Measurements from ENCODE around the gene CLHC1.
"Not testable (repeated sequence)": the region's sequence is repeated elsewhere in the genome, so short reads cannot be mapped to it uniquely, and the experiment has no call there.

Gene CLHC1

GRCh38 chr2:55232084-55232862, at the start of gene CLHC1, which contains the start of gene RPS27A:
CLHC1 (minus strand) TSS chr2:55232293; CDS start chr2:55222411, 9,882 bp downstream.
RPS27A (plus strand) TSS chr2:55232688; CDS start chr2:55232825, 137 bp downstream.
- TF ChIP-seq, protein P1, sequence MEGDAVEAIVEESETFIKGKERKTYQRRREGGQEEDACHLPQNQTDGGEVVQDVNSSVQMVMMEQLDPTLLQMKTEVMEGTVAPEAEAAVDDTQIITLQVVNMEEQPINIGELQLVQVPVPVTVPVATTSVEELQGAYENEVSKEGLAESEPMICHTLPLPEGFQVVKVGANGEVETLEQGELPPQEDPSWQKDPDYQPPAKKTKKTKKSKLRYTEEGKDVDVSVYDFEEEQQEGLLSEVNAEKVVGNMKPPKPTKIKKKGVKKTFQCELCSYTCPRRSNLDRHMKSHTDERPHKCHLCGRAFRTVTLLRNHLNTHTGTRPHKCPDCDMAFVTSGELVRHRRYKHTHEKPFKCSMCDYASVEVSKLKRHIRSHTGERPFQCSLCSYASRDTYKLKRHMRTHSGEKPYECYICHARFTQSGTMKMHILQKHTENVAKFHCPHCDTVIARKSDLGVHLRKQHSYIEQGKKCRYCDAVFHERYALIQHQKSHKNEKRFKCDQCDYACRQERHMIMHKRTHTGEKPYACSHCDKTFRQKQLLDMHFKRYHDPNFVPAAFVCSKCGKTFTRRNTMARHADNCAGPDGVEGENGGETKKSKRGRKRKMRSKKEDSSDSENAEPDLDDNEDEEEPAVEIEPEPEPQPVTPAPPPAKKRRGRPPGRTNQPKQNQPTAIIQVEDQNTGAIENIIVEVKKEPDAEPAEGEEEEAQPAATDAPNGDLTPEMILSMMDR (conservative IDR thresholded peaks at IDR 0.05; ENCODE audit: low read depth, low read length) = no peak
- peak within 1 kb of the TSS; percentile 77 for H3K4me3 ChIP-seq (ENCODE audit: low read depth, low read length)

GRCh38 chr2:55280851-55281546, 48.9 kb upstream of the CLHC1 start:
- DNase-seq (ENCODE audit: low read depth); H3K4me3 ChIP-seq (ENCODE audit: low read depth, low read length): not testable (repeated sequence)

More at GRCh38 chr2:55232084-55232862, at the start of gene CLHC1, which contains the start of gene RPS27A:
- DNase-seq (ENCODE audit: low read depth) = peak; percentile 98

DNA sequence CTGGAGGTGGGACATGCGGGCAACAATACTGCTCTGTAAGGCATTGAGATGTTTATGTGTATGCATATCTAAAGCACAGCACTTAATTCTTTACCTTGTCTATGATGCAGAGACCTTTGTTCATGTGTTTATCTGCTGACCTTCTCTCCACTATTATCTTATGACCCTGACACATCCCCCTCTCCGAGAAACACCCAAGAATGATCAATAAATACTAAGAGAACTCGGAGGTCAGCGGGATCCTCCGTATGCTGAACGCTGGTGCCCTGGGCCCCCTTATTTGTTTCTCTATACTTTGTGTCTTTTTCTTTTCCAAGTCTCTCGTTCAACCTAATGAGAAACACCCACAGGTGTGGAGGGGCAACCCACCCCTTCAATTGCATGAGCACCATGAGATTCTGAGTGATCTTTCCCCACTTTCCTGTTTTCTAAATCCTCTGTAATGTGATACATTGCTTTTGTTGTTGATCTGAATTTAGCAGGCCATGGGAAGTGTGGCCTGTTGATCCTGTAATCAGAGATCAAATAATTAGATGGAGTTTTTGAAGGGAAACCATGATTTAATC, 47.8 kb upstream of the CLHC1 start:
- not testable (repeated sequence) for H3K4me3 ChIP-seq (ENCODE audit: low read depth, low read length); DNase-seq (ENCODE audit: low read depth)

- H3K4me3 ChIP-seq (ENCODE audit: low read depth, low read length); DNase-seq (ENCODE audit: low read depth): not testable (repeated sequence)
Measured at GRCh38 chr2:55279214-55279835, 47.2 kb upstream of the CLHC1 start.

DNA sequence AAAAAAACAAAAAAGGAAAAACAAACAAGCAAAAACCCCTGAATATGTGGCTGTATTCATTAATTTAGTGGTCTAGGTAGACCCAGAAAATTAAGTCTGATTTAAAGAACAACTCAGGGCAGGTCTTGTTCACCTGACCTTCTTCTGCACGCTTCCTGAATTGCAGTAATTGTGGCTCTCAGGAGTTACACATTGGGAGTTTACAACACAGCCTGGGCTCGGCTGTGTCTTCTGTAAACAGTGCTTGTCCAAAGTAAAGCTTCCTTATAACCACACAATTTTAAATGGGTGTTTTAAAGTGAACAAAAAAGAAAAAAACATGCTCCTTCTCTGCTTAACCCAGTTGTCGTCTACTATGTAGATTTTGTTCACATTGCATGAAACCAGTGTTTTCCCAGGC, 45.2 kb upstream of the CLHC1 start:
- no peak for DNase-seq (ENCODE audit: low read depth)
- TF ChIP-seq, protein P1 (conservative IDR thresholded peaks at IDR 0.05; ENCODE audit: low read depth, low read length) = no peak
- no peak overlapping the region for H3K4me3 ChIP-seq (ENCODE audit: low read depth, low read length)

GRCh38 chr2:55274346-55274745, 42.3 kb upstream of the CLHC1 start:
- DNase-seq (ENCODE audit: low read depth) = not testable (repeated sequence)

GRCh38 chr2:55269645-55269990, 37.5 kb upstream of the CLHC1 start:
- DNase-seq (ENCODE audit: low read depth) = peak; percentile 5
- TF ChIP-seq, protein P1 (conservative IDR thresholded peaks at IDR 0.05; ENCODE audit: low read depth, low read length) = no peak

More at GRCh38 chr2:55274346-55274745, 42.3 kb upstream of the CLHC1 start:
- H3K4me3 ChIP-seq (ENCODE audit: low read depth, low read length) = not testable (repeated sequence)

DNA sequence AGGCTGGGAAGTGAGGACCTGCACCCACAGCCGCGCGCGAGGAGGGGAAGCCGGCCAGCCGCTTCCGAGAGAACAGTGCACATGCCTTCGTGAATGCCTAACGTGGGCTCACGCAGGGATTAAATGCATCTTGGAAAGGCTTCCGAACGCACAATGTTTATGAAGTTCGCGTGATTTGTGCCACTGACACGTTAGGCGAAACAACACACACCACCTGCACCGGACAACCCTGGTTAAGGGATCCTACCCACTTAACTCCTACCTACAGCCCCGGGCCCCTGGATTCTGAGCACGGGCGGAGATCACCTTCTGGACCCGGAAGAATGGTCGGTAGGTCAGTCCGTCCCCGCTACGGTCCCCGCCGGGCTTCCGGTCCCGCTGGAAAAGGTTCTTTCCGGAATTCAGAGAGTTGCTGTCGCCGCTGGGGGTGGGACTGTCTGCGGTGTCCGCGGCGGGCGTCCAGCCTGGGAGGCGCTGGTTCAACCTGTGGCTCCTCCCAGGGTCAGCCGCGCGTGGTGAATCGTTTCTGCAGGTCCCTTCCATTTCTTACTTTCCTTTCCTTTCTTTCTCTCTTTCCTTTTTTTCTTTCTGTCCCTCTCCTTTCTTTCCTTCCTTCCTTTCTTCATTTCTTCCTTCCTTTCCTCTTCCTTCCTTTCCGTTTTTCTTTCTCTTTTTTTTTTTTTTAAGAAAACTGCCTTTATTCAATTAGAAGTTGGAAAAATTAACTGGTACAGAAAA, 37.0 kb upstream of the CLHC1 start, which contains the start of gene MTIF2:
MTIF2 (minus strand) TSS at position 325 of the 738 bp plus-strand sequence. CDS start 5,373 bp downstream, outside the sequence.
- TF ChIP-seq, protein P1 (conservative IDR thresholded peaks at IDR 0.05; ENCODE audit: low read depth, low read length) = peak; percentile 8
- peak; percentile 94 for DNase-seq (ENCODE audit: low read depth)
- peak within 1 kb of the TSS; percentile 91 for H3K4me3 ChIP-seq (ENCODE audit: low read depth, low read length)

More at GRCh38 chr2:55269645-55269990, 37.5 kb upstream of the CLHC1 start:
- peak overlapping the region; percentile 91 for H3K4me3 ChIP-seq (ENCODE audit: low read depth, low read length)

Data from choroid plexus epithelial cell (primary cell).